Activated naive CD4-positive, alpha-beta T cell treated with Interleukin-2 at 50 U/mL for 16 hours (primary cell): ENCODE data around the gene CCDC106.

Experiments
- DNase-seq: peaks from one replicate; pipeline ENCODE4 v3.0.0-alpha.2; 2020

Gene CCDC106

DNA sequence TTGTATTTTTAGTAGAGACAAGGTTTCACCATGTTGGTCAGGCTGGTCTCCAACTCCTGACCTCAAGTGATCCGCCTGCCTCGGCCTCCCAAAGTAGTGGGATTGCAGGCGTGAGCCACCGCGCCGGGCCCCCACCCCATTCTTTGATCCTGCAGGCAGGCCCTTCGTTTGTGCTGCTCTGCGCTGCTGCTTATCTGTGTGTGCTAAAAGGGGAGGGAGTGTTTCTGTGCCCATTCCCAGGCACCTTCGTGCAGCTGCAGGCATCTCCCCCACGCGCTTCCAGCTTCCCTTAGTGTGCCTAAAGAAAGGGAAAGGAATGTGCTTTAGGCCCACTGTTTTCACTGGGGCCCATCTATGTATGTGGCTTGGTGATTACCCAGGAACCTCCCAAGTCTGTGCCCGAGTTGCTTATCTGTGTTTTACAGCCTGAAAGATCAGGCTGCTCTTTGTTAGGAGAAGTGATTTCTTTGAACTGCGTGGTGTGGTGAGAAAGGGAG is 54.2 kb downstream of the CCDC106 start:
- no peak for DNase-seq
